HG03045 (cell line): ENCODE results near the gene TBC1D22A.

Source experiments
- ATAC-seq: cut with Tn5 transposase; IDR thresholded peaks from one replicate; pipeline ENCODE4 v1.9.1; 2021; ENCODE audit warnings: mild to moderate bottlenecking, moderate library complexity; ENCODE audit not compliant: unreplicated experiment

TBC1D22A gene

GRCh38 chr22:47051441-47052071 is 289.1 kb downstream of the TBC1D22A start:
- no peak for ATAC-seq

- ATAC-seq = no peak
Measured at GRCh38 chr22:47052236-47053012, 290.0 kb downstream of the TBC1D22A start.

- no peak for ATAC-seq
Measured at GRCh38 chr22:47053013-47053725, 290.7 kb downstream of the TBC1D22A start.

GRCh38 chr22:47053726-47054141 is 291.3 kb downstream of the TBC1D22A start:
- no peak for ATAC-seq

- no peak for ATAC-seq
Measured at GRCh38 chr22:47054231-47055072, 292.0 kb downstream of the TBC1D22A start.

GRCh38 chr22:47055073-47055355 is 292.6 kb downstream of the TBC1D22A start:
- ATAC-seq = no peak

GRCh38 chr22:47055461-47055860 is 293.0 kb downstream of the TBC1D22A start:
- ATAC-seq = no peak

GRCh38 chr22:47055921-47056320 is 293.5 kb downstream of the TBC1D22A start:
- no peak for ATAC-seq

- ATAC-seq = no peak
Measured at GRCh38 chr22:47056361-47056760, 293.9 kb downstream of the TBC1D22A start.

- ATAC-seq = no peak
Measured at GRCh38 chr22:47056776-47057470, 294.5 kb downstream of the TBC1D22A start.

- no peak for ATAC-seq
Measured at GRCh38 chr22:47057916-47058585, 295.6 kb downstream of the TBC1D22A start.

- ATAC-seq = no peak
Measured at GRCh38 chr22:47059076-47059475, 296.6 kb downstream of the TBC1D22A start.

GRCh38 chr22:47059701-47060161 is 297.3 kb downstream of the TBC1D22A start:
- ATAC-seq = no peak

GRCh38 chr22:47060718-47061117 is 298.3 kb downstream of the TBC1D22A start:
- no peak for ATAC-seq

- ATAC-seq = no peak
Measured at GRCh38 chr22:47061226-47061625, 298.8 kb downstream of the TBC1D22A start.

- ATAC-seq = no peak
Measured at GRCh38 chr22:47062126-47062525, 299.7 kb downstream of the TBC1D22A start.

GRCh38 chr22:47063071-47063509 is 300.6 kb downstream of the TBC1D22A start:
- ATAC-seq = no peak

GRCh38 chr22:47063606-47064005 is 301.2 kb downstream of the TBC1D22A start:
- ATAC-seq = no peak

GRCh38 chr22:47064016-47064415 is 301.6 kb downstream of the TBC1D22A start:
- ATAC-seq = no peak

GRCh38 chr22:47064416-47064815 is 302.0 kb downstream of the TBC1D22A start:
- no peak for ATAC-seq
